Tongue (tissue), 2 donors: ENCODE data around the gene NMUR1. TPM values are rescaled to one million over a fixed set of nuclear protein-coding genes. Genes with fewer than 3 reads are reported as not detected.

ENCODE experiments used
- DNase-seq: peaks from one replicate; pipeline ENCODE4 v3.0.0-alpha.2; 2015
- total RNA-seq: library from RNA; depleted of rRNA; stranded (reverse); fragments of >200 nt; gene quantifications from one replicate; pipeline ENCODE4 v1.2.3, GENCODE V29; 2014

NMUR1 gene
- total RNA-seq, 1 donor from 2014 or later, result 0.41 TPM

- no peak for DNase-seq
Observed at GRCh38 chr2:231525248-231526163, 4.7 kb downstream of the NMUR1 start.

GRCh38 chr2:231524477-231525247, 5.6 kb downstream of the NMUR1 start:
- no peak for DNase-seq

- DNase-seq, result no peak
Observed at GRCh38 chr2:231523451-231524285, 6.6 kb downstream of the NMUR1 start.

GRCh38 chr2:231522418-231523180, 7.6 kb downstream of the NMUR1 start:
- no peak for DNase-seq

GRCh38 chr2:231521443-231521842, 8.8 kb downstream of the NMUR1 start:
- DNase-seq, result no peak

GRCh38 chr2:231519975-231520555, 10.2 kb downstream of the NMUR1 start:
- no peak for DNase-seq

GRCh38 chr2:231518771-231519170, 11.5 kb downstream of the NMUR1 start:
- no peak for DNase-seq

GRCh38 chr2:231515603-231516002, 14.6 kb downstream of the NMUR1 start:
- no peak for DNase-seq

- DNase-seq, result no peak
Observed at GRCh38 chr2:231514951-231515297, 15.3 kb downstream of the NMUR1 start.

GRCh38 chr2:231514225-231514950, 15.9 kb downstream of the NMUR1 start:
- peak; percentile 99 for DNase-seq

- DNase-seq, result no peak
Observed at GRCh38 chr2:231513746-231514224, 16.5 kb downstream of the NMUR1 start.

GRCh38 chr2:231512222-231512621, 18.0 kb downstream of the NMUR1 start:
- DNase-seq, result peak; percentile 58

- DNase-seq, result no peak
Observed at GRCh38 chr2:231503766-231504165, 26.5 kb downstream of the NMUR1 start.

- DNase-seq, result no peak
Observed at GRCh38 chr2:231502596-231502995, 27.6 kb downstream of the NMUR1 start.

- DNase-seq, result no peak
Observed at GRCh38 chr2:231497651-231498050, 32.6 kb downstream of the NMUR1 start.

GRCh38 chr2:231494669-231495068, 35.6 kb downstream of the NMUR1 start:
- DNase-seq, result no peak

GRCh38 chr2:231490801-231491200, 39.4 kb downstream of the NMUR1 start:
- no peak for DNase-seq

- no peak for DNase-seq
Observed at GRCh38 chr2:231489990-231490389, 40.3 kb downstream of the NMUR1 start.

- DNase-seq, result no peak
Observed at GRCh38 chr2:231488331-231488730, 41.9 kb downstream of the NMUR1 start.

- DNase-seq, result no peak
Observed at GRCh38 chr2:231486851-231487596, 43.2 kb downstream of the NMUR1 start.
